SU-DHL-6 (cell line): ENCODE data around the gene ATOH8.

Experiments
- EZH2phosphoT487 ChIP-seq: fragments of 200-600 bp; sonication (generic), shearing (Covaris generic); conservative IDR thresholded peaks from 2 replicates; pipeline ENCODE4 v1.6.1; 2018; ENCODE audit warnings: mild to moderate bottlenecking, antibody characterized with exemption, low read length, moderate library complexity, mixed read lengths
- TF ChIP-seq, protein P1 (sequence below): fragments of 200-600 bp; sonication (generic); IDR thresholded peaks from one replicate; pipeline ENCODE4 v1.5.1; 2017; ENCODE audit warnings: antibody characterized with exemption, mild to moderate bottlenecking, low read length, moderate library complexity; ENCODE audit not compliant: insufficient read depth, poor library complexity, severe bottlenecking

DNA sequence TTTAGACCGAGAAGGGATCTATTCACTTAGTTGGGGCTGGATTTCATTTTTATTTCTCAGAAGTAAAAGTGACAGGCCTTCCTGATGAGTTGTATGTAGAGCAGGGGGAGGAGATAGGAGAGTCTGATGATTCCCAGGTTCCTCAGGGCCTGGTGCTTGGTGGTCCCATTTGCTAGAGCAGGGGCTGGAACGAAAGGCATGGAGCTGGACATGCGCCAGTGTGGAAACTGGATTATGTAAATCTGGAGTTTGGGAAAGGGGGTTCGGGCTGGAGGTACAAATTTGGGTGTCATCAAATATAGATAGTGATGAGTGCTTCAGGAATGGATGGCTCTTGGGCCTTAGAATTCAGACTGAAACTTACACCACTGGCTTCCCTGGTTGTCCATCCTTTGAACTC, 32.1 kb upstream of the ATOH8 start:
- TF ChIP-seq, protein P1, sequence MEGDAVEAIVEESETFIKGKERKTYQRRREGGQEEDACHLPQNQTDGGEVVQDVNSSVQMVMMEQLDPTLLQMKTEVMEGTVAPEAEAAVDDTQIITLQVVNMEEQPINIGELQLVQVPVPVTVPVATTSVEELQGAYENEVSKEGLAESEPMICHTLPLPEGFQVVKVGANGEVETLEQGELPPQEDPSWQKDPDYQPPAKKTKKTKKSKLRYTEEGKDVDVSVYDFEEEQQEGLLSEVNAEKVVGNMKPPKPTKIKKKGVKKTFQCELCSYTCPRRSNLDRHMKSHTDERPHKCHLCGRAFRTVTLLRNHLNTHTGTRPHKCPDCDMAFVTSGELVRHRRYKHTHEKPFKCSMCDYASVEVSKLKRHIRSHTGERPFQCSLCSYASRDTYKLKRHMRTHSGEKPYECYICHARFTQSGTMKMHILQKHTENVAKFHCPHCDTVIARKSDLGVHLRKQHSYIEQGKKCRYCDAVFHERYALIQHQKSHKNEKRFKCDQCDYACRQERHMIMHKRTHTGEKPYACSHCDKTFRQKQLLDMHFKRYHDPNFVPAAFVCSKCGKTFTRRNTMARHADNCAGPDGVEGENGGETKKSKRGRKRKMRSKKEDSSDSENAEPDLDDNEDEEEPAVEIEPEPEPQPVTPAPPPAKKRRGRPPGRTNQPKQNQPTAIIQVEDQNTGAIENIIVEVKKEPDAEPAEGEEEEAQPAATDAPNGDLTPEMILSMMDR = no peak
- no peak for TF ChIP-seq EZH2phosphoT487
